ENCODE results near the gene XPO5.
A peak's percentile ranks its signal among the peaks of the same experiment; 100 is the strongest.

DNA sequence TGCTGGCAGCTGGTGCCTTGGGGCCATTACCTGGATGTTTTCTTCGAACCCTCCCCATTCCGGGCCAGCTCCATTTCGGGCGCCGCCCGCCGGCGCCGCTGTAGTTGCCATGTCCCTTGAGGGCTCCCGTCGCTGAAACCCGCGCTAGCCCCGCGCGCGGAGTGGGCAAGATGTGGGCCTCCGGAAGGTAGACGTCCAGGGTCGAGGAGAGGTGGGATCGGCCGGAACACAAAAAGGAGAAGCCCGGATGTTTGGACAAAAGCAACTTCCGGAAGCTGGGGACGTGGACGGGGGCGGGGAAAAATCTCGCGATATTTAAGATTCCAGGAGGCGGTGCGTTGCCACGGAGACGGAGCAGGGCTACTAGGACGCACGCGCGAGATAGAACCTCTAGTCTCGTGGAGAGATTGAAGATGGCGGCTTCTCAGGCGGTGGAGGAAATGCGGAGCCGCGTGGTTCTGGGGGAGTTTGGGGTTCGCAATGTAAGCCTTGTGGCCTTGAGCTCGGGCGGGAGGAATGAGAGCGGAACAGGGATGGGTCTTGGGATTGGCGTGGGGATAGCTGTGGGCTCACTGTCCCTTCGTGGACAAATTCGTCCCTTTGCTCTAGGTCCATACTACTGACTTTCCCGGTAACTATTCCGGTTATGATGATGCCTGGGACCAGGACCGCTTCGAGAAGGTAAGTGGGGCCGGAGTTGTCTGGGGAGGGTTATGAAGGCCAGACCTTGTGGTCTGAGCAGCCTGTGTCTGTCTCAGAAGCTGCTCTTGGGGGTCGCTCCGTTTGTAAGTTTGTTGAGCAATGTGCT is 58.9 kb downstream of the XPO5 start, which contains the start of the genes POLR1C and YIPF3:
- no peak for TF ChIP-seq EZH2 (IDR thresholded peaks at IDR 0.05; ENCODE audit: low read depth, unreplicated experiment)
- no peak for TF ChIP-seq JUNB (IDR thresholded peaks at IDR 0.05; ENCODE audit: unreplicated experiment)
- TF ChIP-seq, protein P1, sequence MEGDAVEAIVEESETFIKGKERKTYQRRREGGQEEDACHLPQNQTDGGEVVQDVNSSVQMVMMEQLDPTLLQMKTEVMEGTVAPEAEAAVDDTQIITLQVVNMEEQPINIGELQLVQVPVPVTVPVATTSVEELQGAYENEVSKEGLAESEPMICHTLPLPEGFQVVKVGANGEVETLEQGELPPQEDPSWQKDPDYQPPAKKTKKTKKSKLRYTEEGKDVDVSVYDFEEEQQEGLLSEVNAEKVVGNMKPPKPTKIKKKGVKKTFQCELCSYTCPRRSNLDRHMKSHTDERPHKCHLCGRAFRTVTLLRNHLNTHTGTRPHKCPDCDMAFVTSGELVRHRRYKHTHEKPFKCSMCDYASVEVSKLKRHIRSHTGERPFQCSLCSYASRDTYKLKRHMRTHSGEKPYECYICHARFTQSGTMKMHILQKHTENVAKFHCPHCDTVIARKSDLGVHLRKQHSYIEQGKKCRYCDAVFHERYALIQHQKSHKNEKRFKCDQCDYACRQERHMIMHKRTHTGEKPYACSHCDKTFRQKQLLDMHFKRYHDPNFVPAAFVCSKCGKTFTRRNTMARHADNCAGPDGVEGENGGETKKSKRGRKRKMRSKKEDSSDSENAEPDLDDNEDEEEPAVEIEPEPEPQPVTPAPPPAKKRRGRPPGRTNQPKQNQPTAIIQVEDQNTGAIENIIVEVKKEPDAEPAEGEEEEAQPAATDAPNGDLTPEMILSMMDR (conservative IDR thresholded peaks at IDR 0.05; ENCODE audit: low read depth in 2 of 2) = no peak
- peak; percentile 95 for TF ChIP-seq POLR2AphosphoS5 (IDR thresholded peaks at IDR 0.05; ENCODE audit: low read depth)
- TF ChIP-seq EZH2phosphoT487 (IDR thresholded peaks at IDR 0.05; ENCODE audit: unreplicated experiment) = no peak
- TF ChIP-seq, protein P2, sequence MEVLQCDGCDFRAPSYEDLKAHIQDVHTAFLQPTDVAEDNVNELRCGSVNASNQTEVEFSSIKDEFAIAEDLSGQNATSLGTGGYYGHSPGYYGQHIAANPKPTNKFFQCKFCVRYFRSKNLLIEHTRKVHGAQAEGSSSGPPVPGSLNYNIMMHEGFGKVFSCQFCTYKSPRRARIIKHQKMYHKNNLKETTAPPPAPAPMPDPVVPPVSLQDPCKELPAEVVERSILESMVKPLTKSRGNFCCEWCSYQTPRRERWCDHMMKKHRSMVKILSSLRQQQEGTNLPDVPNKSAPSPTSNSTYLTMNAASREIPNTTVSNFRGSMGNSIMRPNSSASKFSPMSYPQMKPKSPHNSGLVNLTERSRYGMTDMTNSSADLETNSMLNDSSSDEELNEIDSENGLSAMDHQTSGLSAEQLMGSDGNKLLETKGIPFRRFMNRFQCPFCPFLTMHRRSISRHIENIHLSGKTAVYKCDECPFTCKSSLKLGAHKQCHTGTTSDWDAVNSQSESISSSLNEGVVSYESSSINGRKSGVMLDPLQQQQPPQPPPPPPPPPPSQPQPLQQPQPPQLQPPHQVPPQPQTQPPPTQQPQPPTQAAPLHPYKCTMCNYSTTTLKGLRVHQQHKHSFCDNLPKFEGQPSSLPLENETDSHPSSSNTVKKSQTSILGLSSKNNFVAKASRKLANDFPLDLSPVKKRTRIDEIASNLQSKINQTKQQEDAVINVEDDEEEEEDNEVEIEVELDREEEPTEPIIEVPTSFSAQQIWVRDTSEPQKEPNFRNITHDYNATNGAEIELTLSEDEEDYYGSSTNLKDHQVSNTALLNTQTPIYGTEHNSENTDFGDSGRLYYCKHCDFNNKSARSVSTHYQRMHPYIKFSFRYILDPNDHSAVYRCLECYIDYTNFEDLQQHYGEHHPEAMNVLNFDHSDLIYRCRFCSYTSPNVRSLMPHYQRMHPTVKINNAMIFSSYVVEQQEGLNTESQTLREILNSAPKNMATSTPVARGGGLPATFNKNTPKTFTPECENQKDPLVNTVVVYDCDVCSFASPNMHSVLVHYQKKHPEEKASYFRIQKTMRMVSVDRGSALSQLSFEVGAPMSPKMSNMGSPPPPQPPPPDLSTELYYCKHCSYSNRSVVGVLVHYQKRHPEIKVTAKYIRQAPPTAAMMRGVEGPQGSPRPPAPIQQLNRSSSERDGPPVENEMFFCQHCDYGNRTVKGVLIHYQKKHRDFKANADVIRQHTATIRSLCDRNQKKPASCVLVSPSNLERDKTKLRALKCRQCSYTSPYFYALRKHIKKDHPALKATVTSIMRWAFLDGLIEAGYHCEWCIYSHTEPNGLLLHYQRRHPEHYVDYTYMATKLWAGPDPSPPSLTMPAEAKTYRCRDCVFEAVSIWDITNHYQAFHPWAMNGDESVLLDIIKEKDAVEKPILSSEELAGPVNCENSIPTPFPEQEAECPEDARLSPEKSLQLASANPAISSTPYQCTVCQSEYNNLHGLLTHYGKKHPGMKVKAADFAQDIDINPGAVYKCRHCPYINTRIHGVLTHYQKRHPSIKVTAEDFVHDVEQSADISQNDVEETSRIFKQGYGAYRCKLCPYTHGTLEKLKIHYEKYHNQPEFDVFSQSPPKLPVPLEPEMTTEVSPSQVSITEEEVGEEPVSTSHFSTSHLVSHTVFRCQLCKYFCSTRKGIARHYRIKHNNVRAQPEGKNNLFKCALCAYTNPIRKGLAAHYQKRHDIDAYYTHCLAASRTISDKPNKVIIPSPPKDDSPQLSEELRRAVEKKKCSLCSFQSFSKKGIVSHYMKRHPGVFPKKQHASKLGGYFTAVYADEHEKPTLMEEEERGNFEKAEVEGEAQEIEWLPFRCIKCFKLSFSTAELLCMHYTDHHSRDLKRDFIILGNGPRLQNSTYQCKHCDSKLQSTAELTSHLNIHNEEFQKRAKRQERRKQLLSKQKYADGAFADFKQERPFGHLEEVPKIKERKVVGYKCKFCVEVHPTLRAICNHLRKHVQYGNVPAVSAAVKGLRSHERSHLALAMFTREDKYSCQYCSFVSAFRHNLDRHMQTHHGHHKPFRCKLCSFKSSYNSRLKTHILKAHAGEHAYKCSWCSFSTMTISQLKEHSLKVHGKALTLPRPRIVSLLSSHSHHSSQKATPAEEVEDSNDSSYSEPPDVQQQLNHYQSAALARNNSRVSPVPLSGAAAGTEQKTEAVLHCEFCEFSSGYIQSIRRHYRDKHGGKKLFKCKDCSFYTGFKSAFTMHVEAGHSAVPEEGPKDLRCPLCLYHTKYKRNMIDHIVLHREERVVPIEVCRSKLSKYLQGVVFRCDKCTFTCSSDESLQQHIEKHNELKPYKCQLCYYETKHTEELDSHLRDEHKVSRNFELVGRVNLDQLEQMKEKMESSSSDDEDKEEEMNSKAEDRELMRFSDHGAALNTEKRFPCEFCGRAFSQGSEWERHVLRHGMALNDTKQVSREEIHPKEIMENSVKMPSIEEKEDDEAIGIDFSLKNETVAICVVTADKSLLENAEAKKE (CRISPR knock-in tag; IDR thresholded peaks at IDR 0.05) = no peak
- TF ChIP-seq, protein P3, sequence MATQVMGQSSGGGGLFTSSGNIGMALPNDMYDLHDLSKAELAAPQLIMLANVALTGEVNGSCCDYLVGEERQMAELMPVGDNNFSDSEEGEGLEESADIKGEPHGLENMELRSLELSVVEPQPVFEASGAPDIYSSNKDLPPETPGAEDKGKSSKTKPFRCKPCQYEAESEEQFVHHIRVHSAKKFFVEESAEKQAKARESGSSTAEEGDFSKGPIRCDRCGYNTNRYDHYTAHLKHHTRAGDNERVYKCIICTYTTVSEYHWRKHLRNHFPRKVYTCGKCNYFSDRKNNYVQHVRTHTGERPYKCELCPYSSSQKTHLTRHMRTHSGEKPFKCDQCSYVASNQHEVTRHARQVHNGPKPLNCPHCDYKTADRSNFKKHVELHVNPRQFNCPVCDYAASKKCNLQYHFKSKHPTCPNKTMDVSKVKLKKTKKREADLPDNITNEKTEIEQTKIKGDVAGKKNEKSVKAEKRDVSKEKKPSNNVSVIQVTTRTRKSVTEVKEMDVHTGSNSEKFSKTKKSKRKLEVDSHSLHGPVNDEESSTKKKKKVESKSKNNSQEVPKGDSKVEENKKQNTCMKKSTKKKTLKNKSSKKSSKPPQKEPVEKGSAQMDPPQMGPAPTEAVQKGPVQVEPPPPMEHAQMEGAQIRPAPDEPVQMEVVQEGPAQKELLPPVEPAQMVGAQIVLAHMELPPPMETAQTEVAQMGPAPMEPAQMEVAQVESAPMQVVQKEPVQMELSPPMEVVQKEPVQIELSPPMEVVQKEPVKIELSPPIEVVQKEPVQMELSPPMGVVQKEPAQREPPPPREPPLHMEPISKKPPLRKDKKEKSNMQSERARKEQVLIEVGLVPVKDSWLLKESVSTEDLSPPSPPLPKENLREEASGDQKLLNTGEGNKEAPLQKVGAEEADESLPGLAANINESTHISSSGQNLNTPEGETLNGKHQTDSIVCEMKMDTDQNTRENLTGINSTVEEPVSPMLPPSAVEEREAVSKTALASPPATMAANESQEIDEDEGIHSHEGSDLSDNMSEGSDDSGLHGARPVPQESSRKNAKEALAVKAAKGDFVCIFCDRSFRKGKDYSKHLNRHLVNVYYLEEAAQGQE (IDR thresholded peaks at IDR 0.05; ENCODE audit: unreplicated experiment) = no peak
- TF ChIP-seq CREB1 (CRISPR knock-in tag; IDR thresholded peaks at IDR 0.05; ENCODE audit: low read depth) = no peak
- no peak for TF ChIP-seq NANOG (IDR thresholded peaks at IDR 0.05; ENCODE audit: borderline replicate concordance)
